Keratinocyte (primary cell): Measurements from ENCODE around the gene ZNF629. TPM values are rescaled to one million over a fixed set of nuclear protein-coding genes. Genes with fewer than 3 reads are reported as not detected.

Source experiments
- DNase-seq: peaks from one replicate; pipeline ENCODE4 v3.0.0-alpha.2; 2011; ENCODE audit warnings: low read depth, missing footprints, low spot score
- FAIRE-seq: peaks from 2 replicates; lab custom pipeline; 2011; peaks lifted over from hg19 to GRCh38; lab: Jason Lieb, UNC
- H2AFZ ChIP-seq: 2 replicates; pipeline ENCODE4 v1.6.0; 2012; ENCODE audit warnings: low read length, control low read depth, inconsistent platforms; ENCODE audit not compliant: control insufficient read depth
- H3K27ac ChIP-seq: 2 replicates; pipeline ENCODE4 v1.5.1; 2011; ENCODE audit warnings: low read length; ENCODE audit not compliant: control insufficient read depth, insufficient read depth
- H3K27me3 ChIP-seq: 3 replicates; pipeline ENCODE4 v1.6.0; 2011; ENCODE audit warnings: low read length; ENCODE audit not compliant: control insufficient read depth, insufficient read depth; ENCODE audit errors: extremely low read depth
- H3K36me3 ChIP-seq, 2 experiments: 2 replicates in 1 of 2; 3 replicates in 1 of 2; pipeline ENCODE4 v1.5.1; 2011; ENCODE audit warnings: low read length in 2 of 2, mild to moderate bottlenecking in 1 of 2; ENCODE audit not compliant: control insufficient read depth in 2 of 2, insufficient read depth in 2 of 2; ENCODE audit errors: extremely low read depth in 1 of 2
- H3K4me1 ChIP-seq: 3 replicates; pipeline ENCODE4 v1.5.1; 2011; ENCODE audit warnings: low read length; ENCODE audit not compliant: control insufficient read depth, insufficient read depth; ENCODE audit errors: extremely low read depth
- H3K4me2 ChIP-seq: 3 replicates; pipeline ENCODE4 v1.6.0; 2011; ENCODE audit warnings: low read depth, low read length; ENCODE audit not compliant: control insufficient read depth, insufficient read depth; ENCODE audit errors: extremely low read depth
- H3K4me3 ChIP-seq, 3 experiments: fragments of 200-600 bp in 1 of 3; sonication (generic) in 1 of 3; 2 replicates in 2 of 3; 3 replicates in 1 of 3; pipeline ENCODE4 v1.5.1; 2011 to 2016; ENCODE audit warnings: low read length in 3 of 3, mild to moderate bottlenecking in 3 of 3, control low read depth in 2 of 3, inconsistent platforms in 1 of 3, low read depth in 1 of 3, mixed read lengths in 1 of 3, mixed run types in 1 of 3, moderate library complexity in 1 of 3; ENCODE audit not compliant: control insufficient read depth in 2 of 3, insufficient read depth in 2 of 3; ENCODE audit errors: extremely low read depth in 1 of 3
- H3K79me2 ChIP-seq: 2 replicates; pipeline ENCODE4 v1.6.0; 2012; ENCODE audit warnings: low read length; ENCODE audit not compliant: control insufficient read depth, insufficient read depth
- H3K9ac ChIP-seq: 3 replicates; pipeline ENCODE4 v1.6.0; 2011; ENCODE audit warnings: low read length; ENCODE audit not compliant: control insufficient read depth, insufficient read depth; ENCODE audit errors: extremely low read depth
- H3K9me1 ChIP-seq: 3 replicates; pipeline ENCODE4 v1.6.0; 2011; ENCODE audit warnings: low read length; ENCODE audit not compliant: control insufficient read depth, insufficient read depth; ENCODE audit errors: extremely low read depth
- H3K9me3 ChIP-seq: 2 replicates; pipeline ENCODE4 v1.5.1; 2012; ENCODE audit warnings: low read depth, low read length; ENCODE audit not compliant: control insufficient read depth
- H4K20me1 ChIP-seq: 3 replicates; pipeline ENCODE4 v1.6.0; 2011; ENCODE audit warnings: low read length; ENCODE audit not compliant: control insufficient read depth, insufficient read depth; ENCODE audit errors: extremely low read depth
- CTCF ChIP-seq, 3 experiments: IDR thresholded peaks in 1 of 3; conservative IDR thresholded peaks in 1 of 3; optimal IDR thresholded peaks in 1 of 3; 2 replicates in 2 of 3; 3 replicates in 1 of 3; pipeline versions ENCODE3 to v1.5.1; 2011; ENCODE audit warnings: low read length in 3 of 3, mild to moderate bottlenecking in 3 of 3, moderate library complexity in 2 of 3, control low read depth in 1 of 3, inconsistent platforms in 1 of 3; ENCODE audit not compliant: insufficient read depth in 2 of 3; ENCODE audit errors: extremely low read depth in 1 of 3
- EZH2 ChIP-seq: IDR thresholded peaks from one replicate; pipeline ENCODE4 v1.6.1; 2012; ENCODE audit warnings: inconsistent platforms, mild to moderate bottlenecking, low read length, moderate library complexity
- dilution Hi-C: fragments of 300-500 bp; cut with MboI; formaldehyde crosslinking; loops from one replicate; pipeline ENCODE4 v1.7.0; 2020; ENCODE audit warnings: low sequenced_read_pairs; ENCODE audit not compliant: extremely low pct_ligation_motif_present
- polyA plus RNA-seq, 5 experiments: library from polyadenylated mRNA; depleted of rRNA in 3 of 5; stranded (reverse) in 3 of 5; stranded (forward) in 1 of 5; unstranded in 1 of 5; fragments of >200 nt; gene quantifications; 1 replicate in 1 of 5; 2 replicates in 3 of 5; 3 replicates in 1 of 5; pipeline versions ENCODE4 v1.2.1 to v1.2.3, GENCODE V29; 2011 to 2012; ENCODE audit warnings: missing spikeins in 2 of 5, low read depth in 1 of 5, low replicate concordance in 1 of 5

ZNF629 gene
- polyA plus RNA-seq, 1 donor (not counting 4 experiments of a cell fraction or from before 2014, with no cell fraction given), result 3.6 TPM

- Histone ChIP-seq H2AFZ (no peak overlapping the region), H3K4me1 (peaks cover 17% of the 10 kb centered on the region), H4K20me1 (no peaks in the 10 kb centered on the region), H3K4me2 (no peak overlapping the region), H3K27ac (no peak overlapping the region), H3K9me3 (no peaks in the 10 kb centered on the region), H3K79me2 (peaks cover 25% of the 10 kb centered on the region), H3K4me3 (no peak overlapping the region), H3K27me3 (no peaks in the 10 kb centered on the region), H3K36me3 (peaks cover 23% of the 10 kb centered on the region in 2 experiments), H3K9me1 (no peaks in the 10 kb centered on the region), H3K9ac (no peak overlapping the region)
- DNase-seq, result no peak
- dilution Hi-C loops, result no loop called here
- no peak for FAIRE-seq
- TF ChIP-seq EZH2, result no peak
- TF ChIP-seq CTCF (optimal IDR thresholded peaks at IDR 0.05 in 1 of 3, IDR thresholded peaks at IDR 0.05 in 1 of 3, conservative IDR thresholded peaks at IDR 0.05 in 1 of 3; ENCODE audit: extremely low read depth in 1 of 3, insufficient read depth in 2 of 3, low read length in 3 of 3), result no peak
These were observed 26.9 kb downstream of the ZNF629 start for GRCh38 chr16:30760001-30760559.

- Histone ChIP-seq H3K4me1 (peaks cover 17% of the 10 kb centered on the region), H3K27ac (no peak overlapping the region), H3K27me3 (no peaks in the 10 kb centered on the region), H3K9ac (no peak overlapping the region), H3K4me3 (no peak overlapping the region), H4K20me1 (no peaks in the 10 kb centered on the region), H3K9me1 (no peaks in the 10 kb centered on the region), H3K4me2 (no peak overlapping the region), H3K79me2 (peaks cover 18% of the 10 kb centered on the region), H3K9me3 (no peaks in the 10 kb centered on the region), H2AFZ (no peak overlapping the region), H3K36me3 (peaks cover 16 to 18% of the 10 kb centered on the region in 2 experiments)
- dilution Hi-C loops, result no loop called here
- FAIRE-seq (no peak), DNase-seq (no peak)
- TF ChIP-seq EZH2, result no peak
- TF ChIP-seq CTCF (optimal IDR thresholded peaks at IDR 0.05 in 1 of 3, IDR thresholded peaks at IDR 0.05 in 1 of 3, conservative IDR thresholded peaks at IDR 0.05 in 1 of 3; ENCODE audit: extremely low read depth in 1 of 3, insufficient read depth in 2 of 3, low read length in 3 of 3), result no peak
These were observed 28.0 kb downstream of the ZNF629 start for GRCh38 chr16:30758988-30759491.
